DND-41 (cell line): ENCODE data around the gene ABCB8.

Experiments used
- CTCF ChIP-seq: IDR thresholded peaks from 2 replicates; pipeline ENCODE4 v1.5.1; 2012; ENCODE audit warnings: borderline replicate concordance, low read length, moderate library complexity, mild to moderate bottlenecking; ENCODE audit not compliant: poor library complexity, severe bottlenecking; ENCODE audit errors: extremely low read depth
- EZH2 ChIP-seq: IDR thresholded peaks from 3 replicates; pipeline ENCODE4 v1.6.1; 2012; ENCODE audit warnings: borderline replicate concordance, low read depth, mild to moderate bottlenecking, moderate library complexity, low read length, inconsistent platforms; ENCODE audit not compliant: severe bottlenecking

- TF ChIP-seq EZH2 = no peak
- TF ChIP-seq CTCF = no peak
These were observed 28.0 kb downstream of the ABCB8 start for GRCh38 chr7:151056283-151056665.
